Stomach (tissue), 9 donors: ENCODE results near the gene SMCO3. TPM values are rescaled to one million over a fixed set of nuclear protein-coding genes. Genes with fewer than 3 reads are reported as not detected.

Source experiments
- DNase-seq, 2 donors: peaks; one replicate each; pipeline versions ENCODE4 v3.0.0 to v3.0.0-alpha.2; 2013 to 2019
- H3K27ac ChIP-seq, 5 donors: fragments of 200-600 bp in 4 of 5; sonication (generic) in 4 of 5; one replicate each; pipeline ENCODE4 v1.5.1; 2013 to 2019; ENCODE audit warnings: mild to moderate bottlenecking in 1 of 5, moderate library complexity in 1 of 5
- H3K27me3 ChIP-seq, 3 donors: fragments of 200-600 bp; sonication (generic); one replicate each; pipeline ENCODE4 v1.5.1; 2017 to 2019; ENCODE audit warnings: mixed run types in 1 of 3
- H3K36me3 ChIP-seq, 4 donors: fragments of 200-600 bp; sonication (generic); 1 replicate in 3 of 4; 2 replicates in 1 of 4; pipeline ENCODE4 v1.5.1; 2016 to 2019
- H3K4me1 ChIP-seq, 4 donors: fragments of 200-600 bp; sonication (generic); one replicate each; pipeline ENCODE4 v1.5.1; 2016 to 2019
- H3K4me3 ChIP-seq, 4 donors: fragments of 200-600 bp; sonication (generic) in 3 of 4; one replicate each; pipeline ENCODE4 v1.5.1; 2016 to 2019; ENCODE audit warnings: mild to moderate bottlenecking in 1 of 4
- H3K9me3 ChIP-seq, 4 donors: fragments of 200-600 bp; sonication (generic); one replicate each; pipeline ENCODE4 v1.5.1; 2016 to 2019
- CTCF ChIP-seq, 7 experiments: fragments of 450-650 bp in 4 of 7; fragments of 200-600 bp in 3 of 7; sonication (generic) in 3 of 7; IDR thresholded peaks; one replicate each; pipeline ENCODE4 v1.5.1; 2016 to 2019; ENCODE audit warnings: antibody characterized with exemption in 7 of 7, control low read depth in 2 of 7, mild to moderate bottlenecking in 1 of 7
- EP300 ChIP-seq: sonication (generic); formaldehyde crosslinking; IDR thresholded peaks from one replicate; pipeline ENCODE4 v1.6.1; 2017; ENCODE audit warnings: antibody characterized with exemption
- POLR2A ChIP-seq, 4 donors: fragments of 450-650 bp; IDR thresholded peaks; one replicate each; pipeline ENCODE4 v1.6.1; 2016; ENCODE audit warnings: antibody characterized with exemption in 4 of 4, control low read depth in 2 of 4, mild to moderate bottlenecking in 1 of 4, moderate library complexity in 1 of 4
- POLR2AphosphoS5 ChIP-seq, 3 donors: sonication (generic); formaldehyde crosslinking; IDR thresholded peaks; one replicate each; pipeline ENCODE4 v1.6.1; 2016; ENCODE audit warnings: antibody characterized with exemption in 3 of 3
- WGBS, 5 donors: extraction: QIAGEN DNeasy Blood & Tissue Kit in 3 of 5; methylation state at CpG; one replicate each; pipeline versions ENCODE4 v1.1.5 to v1.1.7; 2013 to 2018; 5-methylcytosine and 5-hydroxymethylcytosine counted together
- intact Hi-C: fragments of 100-400 bp; cut with DNase I; formaldehyde crosslinking; loops from one replicate; pipeline ENCODE4 v1.15.1; 2023; ENCODE audit warnings: low total_unique reads
- polyA plus RNA-seq, 3 donors: library from polyadenylated mRNA; stranded (reverse); fragments of 200-250 nt; gene quantifications; one replicate each; pipeline ENCODE4 v1.2.3, GENCODE V29; 2013
- total RNA-seq, 5 donors: library from RNA; depleted of rRNA; stranded (reverse); fragments of >200 nt; gene quantifications; one replicate each; pipeline versions ENCODE4 v1.1.0 to v1.2.3, GENCODE V29; 2014 to 2016
- donor health status: healthy with polysubstance abuse.
- donor health status: Bipolar disorder and iron deficiency.
- donor health status: healthy.

SMCO3 gene
- total and polyA plus RNA-seq, 8 donors: 2.4 TPM; not detected in 7

GRCh38 chr12:14843425-14843887, 29.5 kb upstream of the SMCO3 start, which contains the start of gene ART4:
Gene ART4 (minus strand): TSS chr12:14843526. CDS start chr12:14843113, 413 bp downstream.
- intact Hi-C loops: no loop called here
- H3K27ac ChIP-seq: peak within 1 kb of the TSS in 4 of 5 donors; percentile 21 to 57 (median 45)

GRCh38 chr12:14842315-14842714, 28.3 kb upstream of the SMCO3 start:
- no peak for DNase-seq
- intact Hi-C loops: no loop called here
- Histone ChIP-seq H3K27me3 (no peaks in the 10 kb centered on the region), H3K4me3 (no peak overlapping the region), H3K27ac (peak overlapping the region in 4 of 5 donors; percentile 21 to 57 (median 45)), H3K36me3 (no peaks in the 10 kb centered on the region), H3K9me3 (no peaks in the 10 kb centered on the region), H3K4me1 (peaks cover 10 to 54% (median 39%) of the 10 kb centered on the region in 4 donors)
- WGBS, 5 donors: 41 to 59% (median 54%) methylated on average over 3 of the region's 3 CpGs
- no peak for TF ChIP-seq CTCF (IDR thresholded peaks at IDR 0.05)
- no peak for TF ChIP-seq POLR2A (IDR thresholded peaks at IDR 0.05)
- no peak for TF ChIP-seq POLR2AphosphoS5 (IDR thresholded peaks at IDR 0.05)
- no peak for TF ChIP-seq EP300

More at GRCh38 chr12:14843425-14843887, 29.5 kb upstream of the SMCO3 start, which contains the start of gene ART4:
- Histone ChIP-seq H3K4me1 (peaks cover 10 to 56% (median 40%) of the 10 kb centered on the region in 4 donors), H3K27me3 (no peaks in the 10 kb centered on the region), H3K9me3 (no peaks in the 10 kb centered on the region), H3K36me3 (no peaks in the 10 kb centered on the region), H3K4me3 (no peak within 1 kb of the TSS)
- TF ChIP-seq POLR2A (IDR thresholded peaks at IDR 0.05): no peak
- TF ChIP-seq POLR2AphosphoS5 (IDR thresholded peaks at IDR 0.05): no peak
- no peak for TF ChIP-seq EP300
- no peak for TF ChIP-seq CTCF (IDR thresholded peaks at IDR 0.05)
- DNase-seq: peak in 1 of 2 donors; percentile 45
- WGBS, 5 donors: 37 to 57% (median 47%) methylated on average over 10 of the region's 10 CpGs

GRCh38 chr12:14841761-14842160, 27.8 kb upstream of the SMCO3 start:
- WGBS, 5 donors: 34 to 50% (median 41%) methylated on average over 3 of the region's 3 CpGs
- TF ChIP-seq CTCF (IDR thresholded peaks at IDR 0.05) (no peak), POLR2A (IDR thresholded peaks at IDR 0.05) (no peak), POLR2AphosphoS5 (IDR thresholded peaks at IDR 0.05) (peak; percentile 49 to 69 (median 57)), EP300 (no peak)
- DNase-seq: peak in 1 of 2 donors; percentile 67
- no peaks in the 10 kb centered on the region for H3K36me3 ChIP-seq
- peaks cover 10 to 48% (median 34%) of the 10 kb centered on the region in 4 donors for H3K4me1 ChIP-seq
- H3K9me3 ChIP-seq: no peaks in the 10 kb centered on the region
- intact Hi-C loops: no loop called here
- no peak overlapping the region for H3K4me3 ChIP-seq
- H3K27me3 ChIP-seq: no peaks in the 10 kb centered on the region
- H3K27ac ChIP-seq: peak overlapping the region in 4 of 5 donors; percentile 21 to 57 (median 42)

GRCh38 chr12:14840616-14841015, 26.6 kb upstream of the SMCO3 start:
- Histone ChIP-seq H3K36me3 (no peaks in the 10 kb centered on the region), H3K9me3 (no peaks in the 10 kb centered on the region), H3K27me3 (no peaks in the 10 kb centered on the region), H3K27ac (no peak overlapping the region), H3K4me1 (peaks cover 2 to 37% (median 24%) of the 10 kb centered on the region in 4 donors), H3K4me3 (no peak overlapping the region)
- TF ChIP-seq CTCF (IDR thresholded peaks at IDR 0.05) (no peak), POLR2A (IDR thresholded peaks at IDR 0.05) (no peak), POLR2AphosphoS5 (IDR thresholded peaks at IDR 0.05) (no peak), EP300 (no peak)
- WGBS, 5 donors: 61 to 75% (median 68%) methylated on average over 4 of the region's 4 CpGs
- peak in 1 of 2 donors; percentile 43 for DNase-seq
- intact Hi-C loops: no loop called here
